ENCODE results near the gene GMDS. TPM values are rescaled to one million over a fixed set of nuclear protein-coding genes. Genes with fewer than 3 reads are reported as not detected.

GMDS gene
- total RNA-seq, 2 experiments from 2014 or later: 30.3 to 38.5 TPM

DNA sequence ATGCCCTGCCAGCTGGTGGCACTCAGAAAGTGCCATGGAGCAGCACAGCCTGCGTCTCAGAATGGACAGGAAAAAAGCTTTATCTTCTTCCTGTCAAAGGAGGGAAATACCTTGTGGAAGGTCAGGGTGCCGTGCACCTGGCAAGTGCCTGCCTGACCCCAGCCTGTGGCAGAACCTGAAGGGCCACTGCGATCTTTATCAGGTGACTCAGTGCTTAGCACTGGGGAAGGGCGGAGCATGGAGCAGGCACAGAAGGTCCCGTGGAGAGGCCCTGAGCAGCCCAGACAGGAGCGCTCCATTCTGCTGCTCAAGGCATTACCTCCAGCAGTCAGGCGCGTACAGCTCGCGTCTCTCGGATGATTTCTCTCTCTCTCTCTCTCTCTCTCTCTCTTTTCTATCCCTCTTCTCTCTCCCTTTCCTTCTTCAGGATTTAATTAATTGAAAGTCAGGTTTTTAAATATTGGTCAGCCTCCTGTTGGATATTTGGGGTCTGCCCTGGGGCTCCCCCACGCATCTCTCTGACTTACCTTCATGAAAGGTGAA lies 604.0 kb downstream of the GMDS start:
- Mint-ChIP-seq H3K9me3 (ENCODE audit: insufficient read depth) (no peaks in the 10 kb centered on the region), H3K36me3 (ENCODE audit: low read depth) (no peaks in the 10 kb centered on the region), H3K4me1 (ENCODE audit: low read depth) (no peaks in the 10 kb centered on the region), H3K27ac (no peak overlapping the region), H3K4me3 (no peak overlapping the region), H3K27me3 (ENCODE audit: low read depth) (no peaks in the 10 kb centered on the region)
- ChIA-PET CTCF (no interaction called here), POLR2A (no interaction called here)
- DNase-seq (no peak), ATAC-seq (no peak)

DNA sequence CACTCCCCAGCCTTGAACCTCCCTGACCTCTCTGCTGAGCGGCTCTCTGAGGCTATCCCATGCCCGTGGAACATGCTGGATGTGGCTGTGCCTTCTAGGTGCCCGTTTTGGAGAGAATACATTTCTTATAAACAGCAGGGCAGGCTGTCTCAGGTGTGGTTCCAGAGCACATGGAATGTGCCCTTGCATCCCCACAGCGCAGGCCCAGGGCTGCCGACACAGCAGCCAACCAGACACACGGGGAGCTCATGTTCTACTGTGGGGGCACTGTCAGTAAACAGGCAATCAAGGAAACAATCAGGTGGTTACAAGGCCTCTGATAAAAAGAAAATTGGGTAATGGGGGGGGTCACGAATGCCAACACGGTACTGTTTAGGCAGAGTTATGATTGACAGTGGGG lies 604.9 kb downstream of the GMDS start:
- DNase-seq (no peak), ATAC-seq (no peak)
- Mint-ChIP-seq H3K4me3 (no peak overlapping the region), H3K36me3 (ENCODE audit: low read depth) (no peaks in the 10 kb centered on the region), H3K4me1 (ENCODE audit: low read depth) (no peaks in the 10 kb centered on the region), H3K9me3 (ENCODE audit: insufficient read depth) (no peaks in the 10 kb centered on the region), H3K27me3 (ENCODE audit: low read depth) (no peaks in the 10 kb centered on the region), H3K27ac (no peak overlapping the region)
- ChIA-PET CTCF (no interaction called here), POLR2A (no interaction called here)

DNA sequence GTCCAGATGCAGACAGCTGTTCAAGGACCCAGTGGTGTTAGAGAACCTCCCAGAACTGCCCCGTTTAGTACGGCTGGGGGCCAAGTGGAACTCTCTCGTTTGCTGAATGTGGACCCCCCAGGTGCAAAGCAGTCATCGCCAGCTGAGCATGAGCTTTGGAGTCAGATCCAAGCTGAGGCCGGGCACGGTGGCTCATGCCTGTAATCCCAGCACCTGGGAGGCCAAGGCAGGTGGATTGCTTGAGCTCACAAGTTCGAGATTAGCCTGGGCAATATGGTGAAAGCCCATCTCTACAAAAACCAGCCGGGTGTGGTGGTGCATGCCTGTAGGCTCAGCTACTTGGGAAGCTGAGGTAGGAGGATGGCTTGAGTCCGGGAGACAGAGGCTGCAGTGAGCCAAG lies 606.0 kb downstream of the GMDS start:
- no peak for ATAC-seq
- Mint-ChIP-seq H3K36me3 (ENCODE audit: low read depth) (no peaks in the 10 kb centered on the region), H3K27me3 (ENCODE audit: low read depth) (no peaks in the 10 kb centered on the region), H3K4me3 (no peak overlapping the region), H3K9me3 (ENCODE audit: insufficient read depth) (no peaks in the 10 kb centered on the region), H3K27ac (no peak overlapping the region), H3K4me1 (ENCODE audit: low read depth) (no peaks in the 10 kb centered on the region)
- DNase-seq: no peak
- CTCF ChIA-PET: no interaction called here
- POLR2A ChIA-PET: no interaction called here

DNA sequence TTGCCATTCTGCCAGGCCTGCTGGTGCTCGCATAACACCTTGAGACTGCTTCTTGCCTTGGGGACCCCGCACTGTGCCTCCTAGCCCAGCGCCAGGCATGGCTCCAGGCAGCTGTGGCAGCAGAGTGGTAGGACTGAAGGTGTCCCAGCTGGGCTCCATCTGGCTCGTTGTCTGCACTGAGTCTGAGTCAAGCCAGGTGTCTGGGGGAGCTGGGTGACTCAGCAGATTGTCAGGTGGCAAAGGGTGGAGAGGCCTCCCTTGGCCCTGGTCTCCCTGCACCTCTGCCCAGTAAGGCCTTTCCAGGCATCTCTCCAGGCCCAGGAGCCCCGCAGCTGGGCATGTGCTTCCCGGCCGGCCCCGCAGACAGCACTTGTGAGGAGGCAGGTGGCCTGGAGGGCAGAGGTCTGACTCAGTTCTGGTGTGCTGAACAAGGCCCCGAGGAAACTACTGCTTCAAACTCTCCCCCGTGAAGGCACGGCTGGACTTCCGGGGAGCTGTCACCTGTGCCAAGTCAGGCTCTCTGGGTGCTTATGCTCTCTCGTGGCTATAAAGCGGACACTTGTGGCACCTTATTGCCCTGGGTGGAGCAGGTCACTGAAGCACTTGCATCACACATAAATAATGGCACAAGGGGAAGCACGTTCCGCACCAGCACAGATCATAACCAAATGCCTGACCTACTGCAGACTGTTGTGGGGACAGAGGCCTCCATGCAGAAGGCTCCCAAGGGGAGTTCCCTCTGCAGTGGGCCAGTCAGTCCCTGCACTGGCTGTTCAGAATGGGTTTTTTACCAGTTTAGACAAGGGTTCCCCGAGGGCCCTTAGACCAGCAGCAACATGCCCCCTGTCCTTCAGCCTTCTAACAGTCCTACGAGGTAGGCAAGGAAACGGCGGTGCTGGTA lies 608.2 kb downstream of the GMDS start:
- H3K27me3 Mint-ChIP-seq (ENCODE audit: low read depth): peaks cover 2% of the 10 kb centered on the region
- no peaks in the 10 kb centered on the region for H3K36me3 Mint-ChIP-seq (ENCODE audit: low read depth)
- H3K27ac Mint-ChIP-seq: no peak overlapping the region
- H3K4me1 Mint-ChIP-seq (ENCODE audit: low read depth): no peaks in the 10 kb centered on the region
- H3K4me3 Mint-ChIP-seq: no peak overlapping the region
- H3K9me3 Mint-ChIP-seq (ENCODE audit: insufficient read depth): no peaks in the 10 kb centered on the region
- ChIA-PET CTCF (no interaction called here), POLR2A (no interaction called here)
- ATAC-seq (no peak), DNase-seq (no peak)

DNA sequence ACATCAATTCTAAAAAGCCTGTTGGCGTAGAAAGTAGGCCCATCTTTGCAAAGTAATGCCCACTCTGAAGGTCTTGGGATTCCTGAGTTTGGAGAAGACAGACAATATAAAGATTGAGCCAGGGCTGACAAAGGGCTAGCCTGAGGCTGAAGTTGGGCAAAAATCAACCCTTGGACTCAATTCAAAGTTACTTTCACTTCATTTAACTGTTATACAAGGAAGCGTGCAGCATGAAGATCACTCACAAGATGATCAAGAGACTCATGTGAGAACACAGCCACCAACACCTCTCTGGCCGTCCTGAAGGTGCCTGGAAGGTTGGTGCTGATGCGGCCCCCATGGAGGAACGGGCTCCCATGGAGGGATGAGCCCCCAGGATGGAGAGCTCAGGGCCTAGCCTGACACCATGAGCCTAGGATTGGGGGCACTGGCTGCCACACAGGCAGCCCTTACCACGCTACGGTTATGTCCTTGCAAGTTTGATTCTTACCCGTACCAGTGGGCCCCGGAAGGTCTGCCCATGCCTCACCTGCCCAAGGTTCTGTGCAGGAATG lies 609.1 kb downstream of the GMDS start:
- H3K4me1 Mint-ChIP-seq (ENCODE audit: low read depth): no peaks in the 10 kb centered on the region
- no peak for ATAC-seq
- DNase-seq: no peak
- peaks cover 7% of the 10 kb centered on the region for H3K27me3 Mint-ChIP-seq (ENCODE audit: low read depth)
- no peaks in the 10 kb centered on the region for H3K9me3 Mint-ChIP-seq (ENCODE audit: insufficient read depth)
- CTCF ChIA-PET: no interaction called here
- no peaks in the 10 kb centered on the region for H3K36me3 Mint-ChIP-seq (ENCODE audit: low read depth)
- H3K4me3 Mint-ChIP-seq: no peak overlapping the region
- POLR2A ChIA-PET: no interaction called here
- H3K27ac Mint-ChIP-seq: no peak overlapping the region

DNA sequence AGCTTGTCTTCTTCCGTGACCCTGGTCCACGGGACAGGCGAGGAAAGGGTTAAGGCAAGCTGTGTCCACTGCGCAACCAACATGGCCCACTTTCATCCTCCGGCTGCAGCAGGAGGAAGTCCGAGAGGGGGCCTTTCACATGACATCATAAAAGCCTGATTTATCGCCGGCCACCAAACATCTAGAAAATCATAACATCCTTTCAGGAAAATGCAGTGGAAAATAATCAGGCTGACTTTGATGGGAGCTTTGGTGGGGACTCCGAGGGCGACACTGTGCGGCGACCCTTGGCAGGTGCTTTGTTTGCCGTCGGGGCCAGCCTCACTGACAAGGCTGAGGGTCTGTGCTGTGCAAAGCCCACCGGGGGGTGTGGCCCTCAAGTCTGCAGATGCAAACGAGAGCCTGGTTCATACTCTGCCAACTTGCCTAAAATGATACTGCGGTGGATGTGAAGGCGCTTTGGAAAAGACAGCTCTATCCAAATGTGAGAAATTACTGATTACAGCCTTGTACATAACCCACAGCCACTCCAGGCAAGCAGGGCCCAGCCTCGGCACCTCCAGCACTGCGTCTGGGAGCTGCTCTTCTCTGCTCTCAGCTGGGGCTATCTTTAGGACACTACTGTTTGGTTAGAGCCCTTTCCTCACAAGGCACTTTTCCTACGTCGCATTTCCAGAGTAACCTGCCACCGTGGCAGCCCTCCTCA lies 609.9 kb downstream of the GMDS start:
- ATAC-seq (no peak), DNase-seq (no peak)
- H3K36me3 Mint-ChIP-seq (ENCODE audit: low read depth): no peaks in the 10 kb centered on the region
- H3K27ac Mint-ChIP-seq: no peak overlapping the region
- no peak overlapping the region for H3K4me3 Mint-ChIP-seq
- no peaks in the 10 kb centered on the region for H3K9me3 Mint-ChIP-seq (ENCODE audit: insufficient read depth)
- ChIA-PET CTCF (no interaction called here), POLR2A (no interaction called here)
- H3K27me3 Mint-ChIP-seq (ENCODE audit: low read depth): peaks cover 7% of the 10 kb centered on the region
- H3K4me1 Mint-ChIP-seq (ENCODE audit: low read depth): no peaks in the 10 kb centered on the region

DNA sequence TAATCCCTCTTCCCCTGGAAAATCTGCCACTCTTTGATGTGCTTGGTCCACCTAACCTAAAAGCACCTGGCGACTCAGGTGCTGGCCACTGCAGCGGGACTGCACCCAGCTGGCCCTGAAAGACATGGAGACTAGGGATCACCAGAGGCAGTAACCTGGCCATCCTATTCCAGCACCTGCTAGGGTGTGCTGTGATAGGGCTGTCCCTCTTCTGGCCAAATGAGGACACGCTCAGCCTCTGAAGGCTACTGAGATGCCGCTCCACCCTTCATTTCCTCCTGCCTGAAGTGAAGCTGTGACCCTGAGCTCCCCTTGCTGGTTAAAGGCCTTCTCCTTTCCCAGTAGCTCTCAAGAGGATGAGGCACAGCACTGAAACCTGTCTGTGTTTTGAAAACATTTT lies 611.3 kb downstream of the GMDS start:
- no peak overlapping the region for H3K27ac Mint-ChIP-seq
- no peaks in the 10 kb centered on the region for H3K36me3 Mint-ChIP-seq (ENCODE audit: low read depth)
- CTCF ChIA-PET: no interaction called here
- no peak for DNase-seq
- ATAC-seq: no peak
- no peaks in the 10 kb centered on the region for H3K4me1 Mint-ChIP-seq (ENCODE audit: low read depth)
- POLR2A ChIA-PET: interaction anchor here (0.6 kb wide), 1 partner anchor 682 kb away, joined by 3 read pairs; no protein-coding TSS in a partner anchor
- no peaks in the 10 kb centered on the region for H3K9me3 Mint-ChIP-seq (ENCODE audit: insufficient read depth)
- no peak overlapping the region for H3K4me3 Mint-ChIP-seq
- H3K27me3 Mint-ChIP-seq (ENCODE audit: low read depth): peaks cover 7% of the 10 kb centered on the region

DNA sequence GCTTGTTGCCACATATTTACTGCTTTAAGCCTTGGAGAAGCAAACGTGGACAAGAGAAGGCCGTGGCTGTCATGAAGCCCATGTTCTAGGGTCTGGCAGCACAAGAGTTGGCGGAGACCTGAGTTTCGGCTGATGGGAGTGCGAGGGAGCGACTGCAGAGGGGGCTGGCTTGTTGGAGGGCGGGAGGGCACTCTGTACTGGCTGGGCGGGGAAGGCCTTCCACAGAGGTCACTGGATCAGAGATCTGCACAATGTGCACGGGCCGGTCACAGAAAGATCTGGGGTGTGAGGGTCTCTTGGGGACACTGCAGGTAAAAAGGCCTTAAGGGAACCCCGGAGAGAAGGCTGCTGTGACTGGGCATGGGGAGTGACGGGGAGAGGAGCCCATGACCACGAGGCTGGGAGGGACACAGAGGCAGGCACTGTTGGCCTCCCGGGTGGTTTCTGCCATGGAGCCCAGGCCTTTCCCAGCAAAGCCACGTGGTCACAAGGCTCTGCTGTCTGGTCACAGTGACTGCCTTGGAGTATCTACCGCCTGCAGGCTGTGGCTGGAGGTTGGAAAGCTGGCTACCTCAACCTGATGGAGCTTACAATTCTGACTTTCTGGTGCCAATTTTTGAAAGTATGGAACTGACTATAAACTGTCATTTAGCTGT lies 611.9 kb downstream of the GMDS start:
- H3K27ac Mint-ChIP-seq: no peak overlapping the region
- H3K9me3 Mint-ChIP-seq (ENCODE audit: insufficient read depth): no peaks in the 10 kb centered on the region
- CTCF ChIA-PET: no interaction called here
- ATAC-seq (no peak), DNase-seq (no peak)
- no peaks in the 10 kb centered on the region for H3K36me3 Mint-ChIP-seq (ENCODE audit: low read depth)
- POLR2A ChIA-PET: interaction anchor here (0.6 to 0.7 kb wide), 2 partner anchors 145 to 682 kb away, joined by 3 read pairs; no protein-coding TSS in a partner anchor
- H3K4me3 Mint-ChIP-seq: no peak overlapping the region
- peaks cover 8% of the 10 kb centered on the region for H3K27me3 Mint-ChIP-seq (ENCODE audit: low read depth)
- H3K4me1 Mint-ChIP-seq (ENCODE audit: low read depth): no peaks in the 10 kb centered on the region

DNA sequence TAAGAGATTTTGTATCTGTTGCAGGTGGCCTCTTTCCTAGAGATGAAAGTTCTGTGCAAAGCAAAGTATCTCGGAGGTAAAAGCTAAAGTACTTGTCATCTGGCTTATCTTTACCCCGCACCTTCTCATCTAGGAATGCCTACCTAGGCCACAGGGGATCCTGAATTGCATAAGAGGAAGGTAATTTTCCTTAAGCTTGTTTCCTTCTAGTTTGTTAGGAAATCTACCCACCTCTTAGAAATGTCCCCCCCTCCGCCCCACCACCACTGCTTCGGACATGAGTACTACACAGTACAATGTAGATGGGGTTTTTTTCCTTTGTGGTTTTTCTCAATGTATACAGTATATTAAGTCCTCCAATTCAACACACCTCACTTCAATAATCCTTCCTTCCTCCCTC lies 614.2 kb downstream of the GMDS start:
- ATAC-seq (no peak), DNase-seq (no peak)
- no peaks in the 10 kb centered on the region for H3K4me1 Mint-ChIP-seq (ENCODE audit: low read depth)
- CTCF ChIA-PET: no interaction called here
- H3K36me3 Mint-ChIP-seq (ENCODE audit: low read depth): no peaks in the 10 kb centered on the region
- POLR2A ChIA-PET: no interaction called here
- no peak overlapping the region for H3K4me3 Mint-ChIP-seq
- no peaks in the 10 kb centered on the region for H3K9me3 Mint-ChIP-seq (ENCODE audit: insufficient read depth)
- peaks cover 29% of the 10 kb centered on the region for H3K27me3 Mint-ChIP-seq (ENCODE audit: low read depth)
- no peak overlapping the region for H3K27ac Mint-ChIP-seq

DNA sequence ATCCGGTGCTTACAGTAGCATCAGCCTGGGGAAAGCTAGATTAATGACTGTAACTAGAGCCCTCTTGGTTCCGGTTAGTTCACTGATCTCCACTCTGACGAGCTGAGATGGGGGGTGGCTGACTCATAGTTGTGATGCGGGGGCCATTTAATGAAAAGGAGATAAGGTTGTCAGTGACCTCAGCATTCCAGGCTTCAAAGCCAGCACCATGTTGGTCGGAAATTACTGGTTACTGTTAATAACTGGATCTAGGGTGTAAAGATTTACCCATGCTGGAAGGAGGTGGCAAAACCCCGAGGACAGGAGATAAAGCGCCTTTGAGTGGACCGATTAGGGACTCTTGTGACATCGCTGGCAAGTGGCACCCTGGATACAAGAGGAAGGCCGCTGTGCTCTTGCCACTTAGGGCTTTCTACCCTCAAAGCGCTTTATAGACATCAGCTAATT lies 614.6 kb downstream of the GMDS start:
- H3K36me3 Mint-ChIP-seq (ENCODE audit: low read depth): no peaks in the 10 kb centered on the region
- ChIA-PET CTCF (no interaction called here), POLR2A (no interaction called here)
- no peak overlapping the region for H3K4me3 Mint-ChIP-seq
- peaks cover 33% of the 10 kb centered on the region for H3K27me3 Mint-ChIP-seq (ENCODE audit: low read depth)
- no peak overlapping the region for H3K27ac Mint-ChIP-seq
- no peaks in the 10 kb centered on the region for H3K4me1 Mint-ChIP-seq (ENCODE audit: low read depth)
- DNase-seq: no peak
- no peaks in the 10 kb centered on the region for H3K9me3 Mint-ChIP-seq (ENCODE audit: insufficient read depth)
- ATAC-seq: no peak

DNA sequence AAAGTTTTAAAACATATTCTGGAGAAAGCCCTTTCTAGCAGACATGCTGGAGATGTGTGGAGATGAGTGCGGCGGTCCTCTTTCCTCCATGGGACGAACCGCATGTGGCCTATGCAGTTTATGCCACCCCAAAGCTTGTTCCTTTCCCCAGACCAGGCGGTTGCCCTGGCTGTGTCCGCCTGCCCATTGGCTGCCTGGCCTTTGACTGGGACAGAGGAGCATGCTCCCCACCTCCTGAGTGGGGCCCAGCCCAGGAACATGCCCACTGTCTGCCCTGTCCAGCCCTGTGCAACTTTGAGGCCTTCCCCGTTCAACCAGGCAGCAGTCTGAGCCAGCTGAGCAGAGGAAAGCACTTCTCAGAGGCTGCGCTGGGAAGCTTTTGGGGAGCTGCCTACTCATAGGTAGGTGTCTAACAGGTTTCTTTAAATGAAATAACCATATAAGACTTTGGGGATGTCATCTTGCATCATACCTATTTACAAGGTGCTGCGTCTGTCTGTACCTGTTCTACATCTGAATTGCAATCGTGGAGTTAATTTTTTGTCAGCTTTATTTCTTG lies 615.1 kb downstream of the GMDS start:
- DNase-seq (no peak), ATAC-seq (no peak)
- H3K4me3 Mint-ChIP-seq: no peak overlapping the region
- no peaks in the 10 kb centered on the region for H3K36me3 Mint-ChIP-seq (ENCODE audit: low read depth)
- ChIA-PET CTCF (no interaction called here), POLR2A (no interaction called here)
- H3K4me1 Mint-ChIP-seq (ENCODE audit: low read depth): peaks cover 3% of the 10 kb centered on the region
- no peaks in the 10 kb centered on the region for H3K9me3 Mint-ChIP-seq (ENCODE audit: insufficient read depth)
- no peak overlapping the region for H3K27ac Mint-ChIP-seq
- peaks cover 38% of the 10 kb centered on the region for H3K27me3 Mint-ChIP-seq (ENCODE audit: low read depth)

Measured in activated CD8-positive, alpha-beta T cell treated with anti-CD3 and anti-CD28 coated beads, Interleukin-2, amount 10 ng/mL, durations not matched to agents 7 days and 5 days (primary cell).